HL-60 (cell line): Measurements from ENCODE around the gene ZC3H7A.

Source experiments
- POLR2AphosphoS5 ChIP-seq: IDR thresholded peaks from 2 replicates; pipeline ENCODE4 v1.6.1; 2012; ENCODE audit warnings: low read depth
- SPI1 ChIP-seq: IDR thresholded peaks from 2 replicates; pipeline ENCODE4 v1.6.1; 2012; ENCODE audit warnings: low read depth, mild to moderate bottlenecking, borderline replicate concordance
- TF ChIP-seq, protein P1 (sequence below): IDR thresholded peaks from one replicate; pipeline ENCODE4 v1.5.1; 2011; ENCODE audit warnings: low read length, control low read depth, inconsistent platforms; ENCODE audit not compliant: insufficient read depth
- TF ChIP-seq, protein P2 (sequence below): IDR thresholded peaks from 2 replicates; pipeline ENCODE4 v1.6.1; 2012; ENCODE audit warnings: low read depth; ENCODE audit not compliant: insufficient replicate concordance

- TF ChIP-seq, protein P1, sequence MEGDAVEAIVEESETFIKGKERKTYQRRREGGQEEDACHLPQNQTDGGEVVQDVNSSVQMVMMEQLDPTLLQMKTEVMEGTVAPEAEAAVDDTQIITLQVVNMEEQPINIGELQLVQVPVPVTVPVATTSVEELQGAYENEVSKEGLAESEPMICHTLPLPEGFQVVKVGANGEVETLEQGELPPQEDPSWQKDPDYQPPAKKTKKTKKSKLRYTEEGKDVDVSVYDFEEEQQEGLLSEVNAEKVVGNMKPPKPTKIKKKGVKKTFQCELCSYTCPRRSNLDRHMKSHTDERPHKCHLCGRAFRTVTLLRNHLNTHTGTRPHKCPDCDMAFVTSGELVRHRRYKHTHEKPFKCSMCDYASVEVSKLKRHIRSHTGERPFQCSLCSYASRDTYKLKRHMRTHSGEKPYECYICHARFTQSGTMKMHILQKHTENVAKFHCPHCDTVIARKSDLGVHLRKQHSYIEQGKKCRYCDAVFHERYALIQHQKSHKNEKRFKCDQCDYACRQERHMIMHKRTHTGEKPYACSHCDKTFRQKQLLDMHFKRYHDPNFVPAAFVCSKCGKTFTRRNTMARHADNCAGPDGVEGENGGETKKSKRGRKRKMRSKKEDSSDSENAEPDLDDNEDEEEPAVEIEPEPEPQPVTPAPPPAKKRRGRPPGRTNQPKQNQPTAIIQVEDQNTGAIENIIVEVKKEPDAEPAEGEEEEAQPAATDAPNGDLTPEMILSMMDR: no peak
- TF ChIP-seq POLR2AphosphoS5 (no peak), SPI1 (no peak)
- TF ChIP-seq, protein P2, sequence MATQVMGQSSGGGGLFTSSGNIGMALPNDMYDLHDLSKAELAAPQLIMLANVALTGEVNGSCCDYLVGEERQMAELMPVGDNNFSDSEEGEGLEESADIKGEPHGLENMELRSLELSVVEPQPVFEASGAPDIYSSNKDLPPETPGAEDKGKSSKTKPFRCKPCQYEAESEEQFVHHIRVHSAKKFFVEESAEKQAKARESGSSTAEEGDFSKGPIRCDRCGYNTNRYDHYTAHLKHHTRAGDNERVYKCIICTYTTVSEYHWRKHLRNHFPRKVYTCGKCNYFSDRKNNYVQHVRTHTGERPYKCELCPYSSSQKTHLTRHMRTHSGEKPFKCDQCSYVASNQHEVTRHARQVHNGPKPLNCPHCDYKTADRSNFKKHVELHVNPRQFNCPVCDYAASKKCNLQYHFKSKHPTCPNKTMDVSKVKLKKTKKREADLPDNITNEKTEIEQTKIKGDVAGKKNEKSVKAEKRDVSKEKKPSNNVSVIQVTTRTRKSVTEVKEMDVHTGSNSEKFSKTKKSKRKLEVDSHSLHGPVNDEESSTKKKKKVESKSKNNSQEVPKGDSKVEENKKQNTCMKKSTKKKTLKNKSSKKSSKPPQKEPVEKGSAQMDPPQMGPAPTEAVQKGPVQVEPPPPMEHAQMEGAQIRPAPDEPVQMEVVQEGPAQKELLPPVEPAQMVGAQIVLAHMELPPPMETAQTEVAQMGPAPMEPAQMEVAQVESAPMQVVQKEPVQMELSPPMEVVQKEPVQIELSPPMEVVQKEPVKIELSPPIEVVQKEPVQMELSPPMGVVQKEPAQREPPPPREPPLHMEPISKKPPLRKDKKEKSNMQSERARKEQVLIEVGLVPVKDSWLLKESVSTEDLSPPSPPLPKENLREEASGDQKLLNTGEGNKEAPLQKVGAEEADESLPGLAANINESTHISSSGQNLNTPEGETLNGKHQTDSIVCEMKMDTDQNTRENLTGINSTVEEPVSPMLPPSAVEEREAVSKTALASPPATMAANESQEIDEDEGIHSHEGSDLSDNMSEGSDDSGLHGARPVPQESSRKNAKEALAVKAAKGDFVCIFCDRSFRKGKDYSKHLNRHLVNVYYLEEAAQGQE: no peak
Measured at GRCh38 chr16:11833951-11834695, 37.1 kb upstream of the ZC3H7A start.
